Activated CD4-positive, alpha-beta memory T cell treated with anti-CD3 and anti-CD28 coated beads, Interleukin-2, amount 10 ng/mL, durations not matched to agents 7 days and 5 days (primary cell): ENCODE data around the gene TEX54. TPM values are rescaled to one million over a fixed set of nuclear protein-coding genes. Genes with fewer than 3 reads are reported as not detected.
A peak's percentile ranks its signal among the peaks of the same experiment; 100 is the strongest.
"Not testable (repeated sequence)": the region's sequence is repeated elsewhere in the genome, so short reads cannot be mapped to it uniquely, and the experiment has no call there.

Source experiments
- CTCF ChIA-PET: fragments of 350-600 bp; sonication (Branson Sonifier 250); formaldehyde crosslinking; loops from one replicate; lab custom pipeline; 2021; ENCODE audit warnings: antibody characterized with exemption, inconsistent platforms; lab: Charles Lee
- POLR2A ChIA-PET: fragments of 350-600 bp; sonication (Branson Sonifier 250); formaldehyde crosslinking; loops from one replicate; lab custom pipeline; 2021; ENCODE audit warnings: antibody characterized with exemption; lab: Charles Lee
- DNase-seq: peaks from one replicate; pipeline ENCODE4 v3.0.0-alpha.2; 2020
- H3K27ac Mint-ChIP-seq: one replicate; pipeline ENCODE4 v1.8.0; 2021; ENCODE audit warnings: mild to moderate bottlenecking, mixed read lengths
- H3K27me3 Mint-ChIP-seq: one replicate; pipeline ENCODE4 v1.8.0; 2021; ENCODE audit warnings: mixed read lengths
- H3K36me3 Mint-ChIP-seq: one replicate; pipeline ENCODE4 v1.8.0; 2021; ENCODE audit warnings: low read depth, mixed read lengths
- H3K4me1 Mint-ChIP-seq: one replicate; pipeline ENCODE4 v1.8.0; 2021; ENCODE audit warnings: mixed read lengths
- H3K4me3 Mint-ChIP-seq: one replicate; pipeline ENCODE4 v1.8.0; 2021; ENCODE audit warnings: mild to moderate bottlenecking, mixed read lengths
- H3K9me3 Mint-ChIP-seq: one replicate; pipeline ENCODE4 v1.8.0; 2021; ENCODE audit warnings: mixed read lengths
- total RNA-seq, 2 experiments: library from RNA; stranded (reverse); gene quantifications; one replicate each; pipeline ENCODE4 v1.2.3, GENCODE V29; 2021

TEX54 gene
- total RNA-seq, 2 experiments from 2014 or later: not detected

DNA sequence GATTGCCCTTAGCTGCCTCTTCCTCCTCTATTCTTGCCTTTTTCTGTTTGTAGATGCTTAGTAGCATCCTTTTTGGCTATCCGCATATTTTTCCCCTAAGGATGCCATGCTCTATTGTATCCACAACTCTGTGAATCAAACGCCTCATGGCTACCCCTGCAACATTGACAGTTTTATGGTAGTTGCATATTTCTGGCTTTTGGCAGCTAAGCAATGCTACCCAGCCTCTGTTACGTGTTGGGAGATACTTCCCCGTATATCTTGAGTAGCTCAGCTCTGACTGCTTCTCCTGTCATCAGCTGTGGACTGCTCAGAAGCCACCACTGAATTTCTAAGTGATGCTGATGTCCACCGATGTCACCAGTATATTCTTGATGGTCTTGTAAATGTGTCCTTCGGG, 33.0 kb upstream of the TEX54 start:
- H3K27me3 Mint-ChIP-seq: no peaks in the 10 kb centered on the region
- DNase-seq: no peak
- CTCF ChIA-PET: interaction anchor here (0.7 to 5.3 kb wide), 2 partner anchors 79 to 193 kb away, joined by 6 to 53 read pairs; partner anchors contain the start of gene TMEM179B

DNA sequence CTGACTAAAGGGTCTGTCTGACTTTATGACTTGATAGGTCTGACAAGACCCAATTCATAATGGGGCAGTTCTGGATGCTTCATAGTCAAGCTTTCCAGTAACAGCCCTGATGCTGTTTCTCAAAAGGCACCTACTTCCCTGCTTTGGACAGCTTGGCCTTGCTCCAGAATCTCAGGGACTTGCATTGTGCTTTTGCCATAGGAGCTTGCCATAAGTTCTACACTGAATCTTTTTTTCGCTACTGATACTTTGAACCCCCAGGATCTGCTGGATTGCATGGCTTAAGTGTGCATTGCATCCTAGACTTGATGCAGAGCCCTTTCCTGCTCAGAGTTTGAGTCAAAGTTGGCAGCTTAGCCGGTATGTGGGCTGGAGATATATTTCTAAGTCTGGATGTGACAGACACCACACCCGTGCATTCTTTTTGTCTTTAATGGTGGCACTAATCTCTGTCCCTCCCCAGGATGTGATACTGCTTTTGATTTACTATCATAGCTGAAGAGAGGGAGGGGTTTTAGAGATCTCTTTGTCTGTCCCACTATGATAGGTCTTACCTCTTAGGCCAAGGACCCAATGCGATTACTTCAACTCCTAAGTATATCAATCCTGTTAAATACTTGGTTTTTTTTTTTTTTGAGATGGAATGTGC, 31.2 kb upstream of the TEX54 start:
- Mint-ChIP-seq H3K4me1 (peaks cover 45% of the 10 kb centered on the region), H3K27me3 (no peaks in the 10 kb centered on the region), H3K36me3 (peaks cover 4% of the 10 kb centered on the region), H3K4me3 (no peak overlapping the region), H3K9me3 (no peaks in the 10 kb centered on the region), H3K27ac (no peak overlapping the region)
- CTCF ChIA-PET: interaction anchor here (0.5 to 5.3 kb wide), 11 partner anchors 8 to 271 kb away, joined by 3 to 53 read pairs (median 3); partner anchors contain the start of genes C11orf98, CSKMT, SLC3A2 and TMEM179B
- POLR2A ChIA-PET: interaction anchor here (0.8 to 6.1 kb wide), 8 partner anchors 9 to 243 kb away, joined by 3 to 90 read pairs (median 8); partner anchors contain the start of genes C11orf98, CSKMT, SLC3A2 and STX5
- DNase-seq: no peak

More for the DNA sequence above, 33.0 kb upstream of the TEX54 start:
- Mint-ChIP-seq H3K4me1 (peaks cover 31% of the 10 kb centered on the region), H3K27ac (peak overlapping the region; percentile 47), H3K9me3 (no peaks in the 10 kb centered on the region), H3K4me3 (no peak overlapping the region), H3K36me3 (no peaks in the 10 kb centered on the region)
- POLR2A ChIA-PET: interaction anchor here (1.2 to 6.1 kb wide), 4 partner anchors 10 to 33 kb away, joined by 3 to 90 read pairs (median 30); partner anchors contain the start of genes SLC3A2, STX5, TEX54 and WDR74

DNA sequence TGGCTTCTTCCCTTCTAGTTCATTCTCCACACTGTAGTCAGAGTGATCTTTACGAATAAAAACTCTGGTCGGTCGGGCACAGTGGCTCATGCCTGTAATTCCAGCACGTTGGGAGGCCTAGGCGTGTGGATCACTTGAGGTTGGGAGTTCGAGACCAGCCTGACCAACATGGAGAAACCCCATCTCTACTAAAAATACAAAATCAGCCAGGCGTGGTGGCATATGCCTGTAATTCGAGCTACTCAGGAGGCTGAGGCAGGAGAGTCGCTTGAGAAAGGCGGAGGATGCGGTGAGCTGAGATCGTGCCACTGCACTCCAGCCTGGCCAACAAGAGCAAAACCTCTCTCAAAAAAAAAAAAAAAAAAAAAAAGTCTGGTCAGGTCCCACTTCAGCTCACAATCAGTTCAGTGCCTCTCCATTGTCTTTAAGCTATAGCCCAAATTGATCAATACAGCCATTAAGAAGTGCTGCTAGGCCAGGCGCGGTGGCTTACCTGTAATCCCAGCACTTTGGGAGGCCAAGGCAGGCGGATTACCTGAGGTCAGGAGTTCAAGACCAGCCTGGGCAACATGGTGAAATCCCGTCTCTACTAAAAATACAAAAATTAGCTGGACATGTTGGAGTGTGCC, 29.0 kb upstream of the TEX54 start:
- H3K27me3 Mint-ChIP-seq, DNase-seq, H3K4me3 Mint-ChIP-seq, H3K9me3 Mint-ChIP-seq: not testable (repeated sequence)
- CTCF ChIA-PET: interaction anchor here (0.6 to 5.3 kb wide), 18 partner anchors 11 to 319 kb away, joined by 3 to 53 read pairs (median 4); partner anchors contain the start of genes EEF1G, SLC3A2, TMEM179B and TMEM223
- Mint-ChIP-seq H3K36me3 (peaks cover 12% of the 10 kb centered on the region), H3K4me1 (peaks cover 63% of the 10 kb centered on the region), H3K27ac (peak overlapping the region; percentile 63)
- POLR2A ChIA-PET: interaction anchor here (0.6 to 6.1 kb wide), 8 partner anchors 9 to 319 kb away, joined by 3 to 90 read pairs (median 4); partner anchors contain the start of genes HNRNPUL2, SLC3A2, TMEM179B and TMEM223

DNA sequence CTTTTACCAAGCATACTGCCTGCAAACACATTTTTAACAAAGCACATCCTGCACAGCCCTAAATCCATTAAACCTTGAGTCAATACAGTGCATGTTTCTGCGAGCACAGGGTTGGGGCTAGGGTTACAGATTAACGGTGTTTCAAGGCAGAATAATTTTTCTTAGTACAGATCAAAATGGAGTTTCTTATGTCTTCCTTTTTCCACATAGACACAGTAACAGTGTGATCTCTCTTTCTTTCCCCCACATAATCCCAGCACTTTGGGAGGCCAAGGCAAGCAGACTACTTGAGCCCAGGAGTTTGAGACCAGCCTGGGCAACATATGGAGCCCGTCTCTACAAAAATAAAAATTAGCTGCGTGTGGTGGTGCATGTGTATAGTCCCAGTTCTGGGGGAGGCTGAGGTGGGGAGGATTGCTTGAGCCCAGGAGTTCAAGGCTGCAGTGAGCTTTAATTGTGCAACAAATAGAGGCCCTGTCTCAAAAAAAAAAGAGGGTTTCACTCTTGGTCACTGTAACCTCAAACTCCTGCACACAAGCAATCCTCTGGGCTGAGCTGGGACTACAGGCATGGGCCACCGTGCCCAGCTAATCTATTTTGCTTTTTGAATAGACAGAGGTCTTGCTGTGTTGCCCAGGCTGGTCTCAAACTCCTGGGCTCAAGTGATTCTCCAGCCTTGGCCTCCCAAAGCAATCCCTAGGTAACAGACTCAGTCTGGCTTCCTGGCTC, 28.4 kb upstream of the TEX54 start:
- Mint-ChIP-seq H3K4me3 (no peak overlapping the region), H3K9me3 (no peaks in the 10 kb centered on the region), H3K36me3 (peaks cover 17% of the 10 kb centered on the region), H3K27me3 (no peaks in the 10 kb centered on the region), H3K27ac (peak overlapping the region; percentile 63), H3K4me1 (peaks cover 67% of the 10 kb centered on the region)
- ChIA-PET POLR2A (interaction anchor here (0.6 to 6.1 kb wide), 9 partner anchors 9 to 318 kb away, joined by 3 to 90 read pairs (median 3); partner anchors contain the start of genes HNRNPUL2, SLC3A2, TMEM179B and TMEM223), CTCF (interaction anchor here (0.6 to 5.3 kb wide), 14 partner anchors 10 to 318 kb away, joined by 3 to 53 read pairs (median 4); partner anchors contain the start of genes EEF1G, SLC3A2, TMEM179B and TMEM223)
- DNase-seq: no peak

DNA sequence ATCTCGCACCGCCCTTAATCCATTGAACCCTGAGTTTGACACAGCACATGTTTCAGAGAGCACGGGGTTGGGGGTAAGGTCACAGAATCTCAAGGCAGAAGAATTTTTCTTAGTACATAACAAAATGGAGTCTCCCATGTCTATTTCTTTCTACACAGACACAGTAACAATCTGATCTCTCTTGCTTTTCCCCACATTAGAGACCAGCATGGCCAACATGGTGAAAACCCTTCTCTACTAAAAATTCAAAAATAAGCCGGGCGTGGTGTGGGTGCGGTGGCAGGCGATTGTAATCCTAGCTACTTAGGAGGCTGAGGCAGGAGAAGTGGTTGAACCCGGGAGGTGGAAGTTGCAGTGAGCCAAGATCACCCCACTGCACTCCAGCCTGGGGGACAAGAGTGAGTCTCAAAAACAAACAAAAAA, 26.7 kb upstream of the TEX54 start:
- H3K27me3 Mint-ChIP-seq, CTCF ChIA-PET, DNase-seq, H3K9me3 Mint-ChIP-seq, POLR2A ChIA-PET, H3K4me3 Mint-ChIP-seq: not testable (repeated sequence)
- peak overlapping the region; percentile 51 for H3K27ac Mint-ChIP-seq
- H3K4me1 Mint-ChIP-seq: peaks cover 70% of the 10 kb centered on the region
- H3K36me3 Mint-ChIP-seq: peaks cover 34% of the 10 kb centered on the region

DNA sequence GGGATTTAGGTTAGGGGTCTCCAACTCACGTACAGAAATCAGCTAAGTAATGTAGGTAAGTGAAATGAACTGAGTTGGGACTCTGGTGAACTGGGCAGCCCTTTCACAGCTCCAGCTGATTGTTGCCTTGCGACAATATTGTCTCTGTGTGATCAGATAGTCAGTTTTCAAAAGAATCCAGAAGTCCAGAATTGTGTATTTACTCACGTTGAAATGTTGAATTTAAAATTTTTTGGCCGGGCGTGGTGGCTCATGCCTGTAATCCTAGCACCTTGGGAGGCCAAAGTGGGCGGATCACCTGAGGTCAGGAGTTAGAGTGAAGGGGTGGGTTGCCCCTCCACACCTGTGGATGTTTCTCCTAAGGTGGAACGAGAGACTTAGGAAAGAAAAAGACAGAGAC, 25.6 kb upstream of the TEX54 start:
- peaks cover 74% of the 10 kb centered on the region for H3K4me1 Mint-ChIP-seq
- H3K27ac Mint-ChIP-seq: peak overlapping the region; percentile 96
- H3K36me3 Mint-ChIP-seq: peaks cover 45% of the 10 kb centered on the region
- no peaks in the 10 kb centered on the region for H3K9me3 Mint-ChIP-seq
- peak overlapping the region; percentile 97 for H3K4me3 Mint-ChIP-seq
- no peaks in the 10 kb centered on the region for H3K27me3 Mint-ChIP-seq
- POLR2A ChIA-PET: interaction anchor here (0.7 to 9.7 kb wide), 10 partner anchors 8 to 257 kb away, joined by 3 to 674 read pairs (median 17); partner anchors contain the start of genes HNRNPUL2, MTA2, NXF1 and POLR2G
- CTCF ChIA-PET: interaction anchor here (1.0 to 5.0 kb wide), 3 partner anchors 15 to 71 kb away, joined by 4 to 51 read pairs (median 12); partner anchors contain the start of genes STX5, TEX54 and TMEM179B
- DNase-seq: no peak

DNA sequence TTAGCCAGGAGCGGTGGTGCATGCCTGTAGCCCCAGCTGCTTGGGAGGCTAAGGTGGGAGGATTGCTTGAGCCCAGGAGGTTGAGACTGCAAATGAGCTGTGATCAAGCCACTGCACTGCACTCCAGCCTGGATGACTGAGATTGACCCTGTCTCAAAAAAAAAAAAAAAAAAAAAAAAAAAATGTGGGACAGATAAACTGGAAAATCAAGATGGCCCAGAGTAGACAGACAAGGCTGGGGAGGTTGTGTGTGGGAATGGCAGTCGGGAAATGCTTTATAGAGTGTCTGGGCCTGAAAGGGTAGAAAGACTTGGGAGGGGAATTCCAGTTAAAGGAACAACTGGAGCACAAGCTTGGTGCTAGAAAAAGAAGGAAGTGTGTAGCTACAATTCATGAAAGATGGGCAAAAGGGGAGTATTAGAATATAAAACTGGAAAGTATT, 24.9 kb upstream of the TEX54 start:
- Mint-ChIP-seq H3K4me1 (peaks cover 76% of the 10 kb centered on the region), H3K27me3 (no peaks in the 10 kb centered on the region), H3K27ac (peak overlapping the region; percentile 96), H3K36me3 (peaks cover 51% of the 10 kb centered on the region), H3K9me3 (no peaks in the 10 kb centered on the region), H3K4me3 (peak overlapping the region; percentile 97)
- ChIA-PET POLR2A (interaction anchor here (0.7 to 9.7 kb wide), 14 partner anchors 8 to 266 kb away, joined by 3 to 674 read pairs (median 18); partner anchors contain the start of genes HNRNPUL2, MTA2, NXF1 and POLR2G), CTCF (interaction anchor here (0.7 to 5.0 kb wide), 6 partner anchors 10 to 70 kb away, joined by 4 to 51 read pairs (median 16); partner anchors contain the start of genes SLC3A2, STX5, TEX54 and TMEM179B)
- no peak for DNase-seq

DNA sequence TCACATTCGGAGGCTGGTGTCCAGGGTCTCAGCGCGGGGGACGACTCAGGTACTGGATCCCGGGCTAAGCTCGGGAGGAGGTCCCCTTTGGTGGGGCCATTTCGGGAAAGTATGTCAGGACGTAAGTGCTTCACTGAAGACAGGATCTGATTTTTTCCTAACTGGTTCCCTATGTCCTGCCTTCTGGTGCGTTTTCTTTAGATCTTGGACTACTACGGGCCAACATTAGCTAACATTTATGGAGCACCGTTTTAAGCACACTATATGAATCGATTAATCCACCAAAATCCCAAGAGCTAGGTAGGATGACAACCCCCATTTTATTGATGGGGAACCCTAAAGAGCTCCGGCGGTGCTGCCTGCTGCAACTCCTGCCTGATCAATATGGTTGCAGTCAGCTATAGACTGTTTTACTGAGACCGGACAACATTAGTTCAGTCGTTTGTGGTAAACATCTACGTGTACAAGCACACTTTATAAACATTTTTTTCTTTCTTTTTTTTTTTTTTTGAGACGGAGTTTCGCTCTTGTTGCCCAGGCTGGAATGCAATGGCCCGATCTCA, 23.8 kb upstream of the TEX54 start:
- Mint-ChIP-seq H3K27me3 (no peaks in the 10 kb centered on the region), H3K27ac (peak overlapping the region; percentile 96), H3K9me3 (no peaks in the 10 kb centered on the region), H3K4me1 (peaks cover 78% of the 10 kb centered on the region), H3K36me3 (peaks cover 62% of the 10 kb centered on the region), H3K4me3 (peak overlapping the region; percentile 97)
- no peak for DNase-seq
- CTCF ChIA-PET: interaction anchor here (0.6 to 5.0 kb wide), 16 partner anchors 8 to 314 kb away, joined by 3 to 51 read pairs (median 5); partner anchors contain the start of genes HNRNPUL2, NXF1, SLC3A2 and STX5
- POLR2A ChIA-PET: interaction anchor here (0.6 to 9.7 kb wide), 45 partner anchors 9 to 1390 kb away, joined by 3 to 674 read pairs (median 10); partner anchors contain the start of genes AHNAK, B3GAT3, BSCL2 and C11orf98

DNA sequence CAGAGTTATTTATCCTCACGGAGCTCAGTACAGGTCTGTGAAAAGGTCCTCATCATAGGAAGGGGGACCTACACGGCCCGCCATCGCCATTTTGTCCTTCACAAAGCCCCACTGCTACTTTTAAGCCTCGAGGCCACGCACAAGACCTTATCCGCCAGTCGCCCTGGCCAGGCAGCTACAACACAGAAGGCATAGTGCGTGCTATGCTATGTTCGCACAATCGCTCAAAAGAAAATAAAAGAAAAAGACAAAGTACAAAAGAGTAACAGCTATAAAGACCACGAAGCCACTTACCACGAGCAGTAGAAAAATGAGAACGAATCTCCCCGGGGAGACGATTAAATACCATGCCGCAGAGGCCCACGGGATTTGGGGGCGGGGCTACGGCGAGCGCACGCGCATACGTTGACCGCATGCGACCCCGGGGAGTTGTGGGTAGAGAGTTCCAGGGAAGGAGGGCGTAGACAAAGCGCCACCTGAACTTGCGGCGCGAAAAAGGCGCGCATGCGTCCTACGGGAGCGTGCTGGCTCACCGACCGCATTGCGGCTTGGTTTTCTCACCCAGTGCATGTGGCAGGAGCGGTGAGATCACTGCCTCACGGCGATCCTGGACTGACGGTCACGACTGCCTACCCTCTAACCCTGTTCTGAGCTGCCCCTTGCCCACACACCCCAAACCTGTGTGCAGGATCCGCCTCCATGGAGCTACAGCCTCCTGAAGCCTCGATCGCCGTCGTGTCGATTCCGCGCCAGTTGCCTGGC, 23.1 kb upstream of the TEX54 start:
- Mint-ChIP-seq H3K9me3 (no peaks in the 10 kb centered on the region), H3K27ac (peak overlapping the region; percentile 96), H3K36me3 (peaks cover 63% of the 10 kb centered on the region), H3K4me3 (peak overlapping the region; percentile 97), H3K4me1 (peaks cover 75% of the 10 kb centered on the region), H3K27me3 (no peaks in the 10 kb centered on the region)
- CTCF ChIA-PET: interaction anchor here (0.6 to 5.0 kb wide), 16 partner anchors 8 to 313 kb away, joined by 3 to 51 read pairs (median 5); partner anchors contain the start of genes HNRNPUL2, NXF1, POLR2G and SLC3A2
- DNase-seq: peak; percentile 99
- POLR2A ChIA-PET: interaction anchor here (0.7 to 9.7 kb wide), 47 partner anchors 10 to 1391 kb away, joined by 3 to 674 read pairs (median 9); partner anchors contain the start of genes AHNAK, B3GAT3, BSCL2 and C11orf98

DNA sequence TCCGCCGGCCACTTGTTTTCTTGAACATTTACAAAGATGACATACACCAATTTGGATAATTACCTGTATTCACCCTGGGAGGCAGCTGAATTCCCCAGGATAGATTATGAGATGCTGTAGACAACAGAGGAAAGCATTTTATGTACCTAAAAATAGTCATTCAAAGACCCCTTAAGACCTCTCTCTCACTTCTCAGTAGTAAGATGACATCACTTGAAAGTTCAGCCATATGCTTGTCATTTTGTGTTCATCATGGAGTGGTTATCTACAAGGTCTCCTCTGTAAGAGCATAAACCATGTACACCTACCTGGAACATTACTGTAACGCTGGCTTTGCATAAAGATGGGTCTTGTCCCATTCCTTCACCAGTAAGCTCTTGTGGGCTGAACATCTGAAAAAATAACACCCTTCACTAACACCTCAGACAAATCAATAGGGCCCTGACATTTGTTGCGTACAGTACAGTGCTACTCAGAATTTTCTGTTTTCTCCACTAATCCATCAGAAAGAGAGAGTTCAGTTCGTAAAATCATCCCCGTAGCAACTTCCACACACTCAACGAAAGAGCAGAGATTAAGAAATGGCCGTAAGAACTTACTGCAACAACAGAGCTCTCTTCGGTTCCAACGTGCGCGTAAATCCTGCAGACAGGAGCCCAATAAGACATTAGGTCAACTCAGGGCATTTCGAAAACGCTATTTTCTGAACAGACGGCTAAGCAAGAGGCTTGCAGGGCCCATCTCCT, 22.4 kb upstream of the TEX54 start:
- Mint-ChIP-seq H3K27me3 (no peaks in the 10 kb centered on the region), H3K4me1 (peaks cover 73% of the 10 kb centered on the region), H3K27ac (peak overlapping the region; percentile 96), H3K9me3 (no peaks in the 10 kb centered on the region), H3K36me3 (peaks cover 65% of the 10 kb centered on the region), H3K4me3 (peak overlapping the region; percentile 97)
- ChIA-PET POLR2A (interaction anchor here (0.7 to 9.7 kb wide), 41 partner anchors 10 to 453 kb away, joined by 3 to 674 read pairs (median 10); partner anchors contain the start of genes AHNAK, B3GAT3, BSCL2 and C11orf98), CTCF (interaction anchor here (0.6 to 5.0 kb wide), 12 partner anchors 9 to 312 kb away, joined by 3 to 51 read pairs (median 6); partner anchors contain the start of genes HNRNPUL2, POLR2G, SLC3A2 and STX5)
- no peak for DNase-seq
